ENCODE data around the gene CCDC191.

Gene CCDC191

DNA sequence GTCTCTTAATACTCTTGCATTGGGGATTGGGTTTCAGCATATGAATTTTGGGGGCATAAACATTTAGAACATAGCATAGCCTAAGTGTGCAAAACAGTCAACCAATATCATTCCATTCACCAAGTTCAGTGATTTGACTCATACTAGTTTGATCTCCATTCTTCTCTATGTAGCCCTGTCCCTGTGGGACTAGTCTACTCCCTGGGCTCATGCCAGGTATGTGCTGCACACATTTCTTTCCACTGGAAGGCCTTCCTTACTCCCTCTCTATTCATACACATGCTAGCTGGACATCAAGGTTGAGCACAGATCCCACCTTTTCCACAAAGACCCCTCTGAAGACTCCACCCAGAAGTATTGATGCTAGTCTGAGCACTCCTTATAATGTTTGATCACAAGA is 103.4 kb downstream of the CCDC191 start:
- no peak for DNase-seq

DNA sequence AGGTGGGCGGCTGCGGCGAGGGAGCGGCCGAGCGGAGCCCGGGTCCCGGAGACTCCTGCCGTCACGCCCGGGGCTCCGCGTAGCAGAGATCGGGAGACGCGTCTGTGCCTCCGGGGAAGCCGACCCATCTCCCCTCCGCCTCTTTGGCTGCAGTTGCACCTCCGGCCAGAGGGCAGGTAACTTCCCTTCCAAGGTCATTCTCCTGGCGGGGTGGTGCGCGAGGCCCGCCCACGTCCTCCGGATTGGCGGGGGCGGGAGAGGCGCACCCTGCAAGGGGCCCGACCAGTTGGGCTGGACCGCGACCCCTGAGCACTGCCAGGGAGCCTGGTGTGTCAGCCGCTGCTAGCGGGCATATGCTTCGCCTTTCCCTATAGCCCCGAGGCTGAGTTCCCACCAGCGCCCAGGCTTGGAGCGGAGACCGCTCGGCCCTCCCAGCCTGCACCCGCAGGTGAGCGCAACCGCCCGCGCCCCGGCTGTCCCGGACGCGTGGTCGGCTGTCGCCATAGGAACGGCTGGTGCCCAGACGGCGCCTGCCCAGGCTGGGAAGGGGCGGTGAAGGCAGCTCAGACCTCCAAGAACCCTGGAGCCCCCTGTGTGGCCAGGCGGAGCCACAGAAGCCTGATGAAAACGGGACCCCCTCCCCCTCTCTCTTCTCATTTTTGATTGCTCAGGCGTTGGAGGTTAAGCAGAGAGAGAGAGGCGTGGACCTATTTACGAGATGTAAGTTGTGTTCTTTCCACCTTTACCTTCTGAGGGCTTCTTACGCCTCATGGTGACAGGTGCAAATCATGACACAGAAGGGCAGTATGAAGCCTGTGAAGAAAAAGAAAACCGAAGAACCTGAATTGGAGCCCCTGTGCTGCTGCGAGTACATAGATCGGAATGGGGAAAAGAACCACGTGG is 108.1 kb downstream of the CCDC191 start:
- peak; percentile 29 for DNase-seq

DNA sequence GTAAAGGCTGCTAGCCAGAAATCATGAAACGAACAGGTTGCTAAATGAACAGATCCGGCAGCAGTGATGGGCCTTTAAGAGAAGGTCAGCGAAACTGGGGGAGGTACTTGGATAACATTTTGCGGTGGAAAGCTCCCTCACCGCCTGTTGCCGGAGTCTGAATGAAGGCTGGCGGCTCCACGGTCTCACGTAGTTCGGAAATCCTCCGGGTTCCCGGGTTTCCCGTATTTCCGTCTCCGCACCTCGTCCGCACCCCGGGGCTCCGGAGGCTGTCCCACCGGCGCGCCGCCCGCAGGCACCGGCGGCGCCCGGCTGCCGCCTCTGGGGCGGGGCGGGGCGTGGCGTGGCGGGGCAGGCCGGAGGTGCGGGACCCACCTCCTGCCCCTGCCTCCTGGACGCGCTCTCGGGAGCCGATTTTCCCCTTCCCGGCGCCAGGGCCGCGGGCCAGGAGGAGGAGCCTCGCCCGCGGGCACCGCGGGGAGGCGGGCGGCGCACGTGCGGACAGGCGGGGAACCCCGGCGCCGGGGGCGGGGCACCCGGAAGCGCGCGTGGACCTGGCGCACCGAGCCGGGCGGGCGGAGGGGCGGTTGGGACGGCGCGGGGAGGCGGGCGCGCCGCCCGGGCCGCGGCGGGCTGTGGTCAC is 108.8 kb downstream of the CCDC191 start, which contains the start of gene ZDHHC23:
TSS of gene ZDHHC23 (plus strand) at position 642 of the 643 bp plus-strand sequence. CDS start 790 bp downstream, outside the sequence.
- DNase-seq, result peak; percentile 71

DNA sequence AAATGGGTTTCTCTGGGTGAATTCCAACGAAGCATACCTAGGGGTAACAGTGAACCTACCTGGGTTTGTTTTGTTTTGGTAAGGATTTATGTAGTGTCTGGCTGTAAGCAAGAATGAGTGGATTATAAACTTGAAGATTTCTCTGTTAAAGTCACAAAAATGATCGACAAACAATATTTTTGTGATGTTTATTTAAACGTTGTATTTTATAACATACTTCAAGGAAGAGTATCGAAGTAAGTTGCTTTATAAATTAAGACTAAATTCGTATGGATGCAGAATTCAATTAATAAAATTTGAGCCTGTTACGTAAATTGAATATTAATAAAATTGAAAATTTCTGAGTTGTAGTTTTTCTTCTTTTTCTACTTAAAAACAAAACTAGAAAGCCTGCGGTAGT is 109.5 kb downstream of the CCDC191 start:
- no peak for DNase-seq

DNA sequence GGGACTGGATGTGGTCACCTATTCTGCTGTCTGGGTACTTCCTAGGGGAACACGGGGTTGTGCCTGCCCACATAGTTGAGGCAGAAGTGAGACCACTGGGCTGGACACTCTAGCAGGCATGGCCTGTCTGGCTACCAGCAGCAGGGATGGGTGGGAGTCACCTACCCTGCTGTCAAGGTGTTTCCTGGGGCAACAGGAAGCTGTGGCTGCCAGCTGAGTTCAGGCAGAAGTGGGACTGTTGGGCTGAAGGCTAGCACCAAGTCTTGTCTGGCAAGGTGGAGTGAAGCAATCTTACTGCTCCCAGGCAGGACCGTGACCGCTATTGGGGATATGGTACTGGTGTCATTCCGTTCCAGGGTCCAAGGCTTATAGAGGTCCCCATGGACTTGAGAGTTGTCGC is 128.8 kb downstream of the CCDC191 start:
- no peak for DNase-seq

DNA sequence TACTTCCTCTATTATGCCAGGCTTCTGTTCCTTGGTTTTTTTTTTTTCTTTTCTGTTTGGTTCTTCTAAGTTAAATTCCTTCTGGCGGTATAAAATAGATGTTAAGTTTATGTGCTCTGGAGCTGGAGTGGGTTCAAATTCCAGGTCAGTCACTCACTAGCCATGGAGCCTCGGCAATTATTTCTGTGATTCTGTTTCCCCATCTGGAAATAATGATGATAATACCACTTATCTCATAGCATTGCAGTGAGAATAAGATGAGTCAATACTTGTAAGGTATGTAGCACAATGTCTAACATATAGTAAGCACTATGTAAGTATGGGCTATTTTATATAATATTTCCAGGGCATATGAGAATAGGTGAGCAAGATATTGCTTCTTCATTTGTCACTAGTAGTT is 141.7 kb downstream of the CCDC191 start:
- DNase-seq, result no peak
